Fibroblast of villous mesenchyme (primary cell): ENCODE measurements around the gene FOXF2. TPM values are rescaled to one million over a fixed set of nuclear protein-coding genes. Genes with fewer than 3 reads are reported as not detected.

Source experiments
- DNase-seq: peaks from one replicate; pipeline ENCODE4 v3.0.0-alpha.2; 2010; ENCODE audit warnings: low read depth
- H3K4me3 ChIP-seq: 2 replicates; pipeline ENCODE4 v1.5.1; 2011; ENCODE audit warnings: low read depth, mild to moderate bottlenecking, low read length
- CTCF ChIP-seq: IDR thresholded peaks from 2 replicates; pipeline ENCODE4 v1.5.1; 2012; ENCODE audit warnings: low read depth, mild to moderate bottlenecking, low read length; ENCODE audit not compliant: insufficient read depth
- total RNA-seq: library from RNA; depleted of rRNA; stranded (reverse); fragments of >200 nt; gene quantifications from 2 replicates; pipeline ENCODE4 v1.2.3, GENCODE V29; 2012

FOXF2 gene
- total RNA-seq, result 0.97 TPM in 1 of 2 replicates, not detected in the other

- peak within 1 kb of the TSS; percentile 59 for H3K4me3 ChIP-seq
- no peak for DNase-seq
- TF ChIP-seq CTCF, result no peak
These were observed at the start of gene FOXF2 for GRCh38 chr6:1389369-1390132. Gene FOXF2, plus strand, starts transcription at chr6:1389576. Its CDS starts 372 bp downstream, at chr6:1389948.

- TF ChIP-seq CTCF, result no peak
- H3K4me3 ChIP-seq, result no peak overlapping the region
- DNase-seq, result no peak
These were observed 43.3 kb upstream of the FOXF2 start for GRCh38 chr6:1346101-1346500.

GRCh38 chr6:1346558-1347091, 42.8 kb upstream of the FOXF2 start:
- no peak for DNase-seq
- H3K4me3 ChIP-seq, result no peak overlapping the region
- no peak for TF ChIP-seq CTCF

- no peak for TF ChIP-seq CTCF
- no peak for DNase-seq
- H3K4me3 ChIP-seq, result no peak overlapping the region
These were observed 42.2 kb upstream of the FOXF2 start for GRCh38 chr6:1347161-1347560.

- no peak for TF ChIP-seq CTCF
- H3K4me3 ChIP-seq, result no peak overlapping the region
- DNase-seq, result no peak
These were observed 40.7 kb upstream of the FOXF2 start for GRCh38 chr6:1348675-1349074.

- DNase-seq, result no peak
- H3K4me3 ChIP-seq, result no peak overlapping the region
- no peak for TF ChIP-seq CTCF
These were observed 39.7 kb upstream of the FOXF2 start for GRCh38 chr6:1349655-1350054.
